ENCODE data around the gene EMID1. TPM values are rescaled to one million over a fixed set of nuclear protein-coding genes. Genes with fewer than 3 reads are reported as not detected.

The EMID1 gene
- total RNA-seq, 1 donor from 2014 or later = 0.64 TPM

DNA sequence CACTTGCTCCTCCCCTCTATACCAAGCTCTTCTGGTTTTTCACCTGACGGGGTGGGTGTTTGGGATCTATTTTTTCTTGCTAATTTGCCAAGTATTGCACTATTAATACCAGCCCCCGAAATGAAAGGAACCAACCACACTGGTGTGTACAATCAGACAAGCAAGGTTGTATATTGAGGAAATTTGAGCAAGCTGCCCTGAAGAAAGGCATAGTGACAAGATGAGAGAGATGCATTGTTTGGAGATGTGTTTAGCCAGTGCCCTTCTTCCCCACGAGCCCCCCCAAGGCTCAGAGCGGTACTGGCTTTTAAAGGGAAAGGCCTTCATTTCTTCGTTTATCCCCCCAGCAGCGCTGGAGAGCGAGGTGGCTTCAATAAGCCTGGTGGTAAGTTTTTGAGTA, 85.5 kb downstream of the EMID1 start:
- no peak for DNase-seq (ENCODE audit: low spot score in 2 of 2)
- H3K4me3 ChIP-seq = no peak overlapping the region
- H3K9me3 ChIP-seq = no peaks in the 10 kb centered on the region
- TF ChIP-seq CTCF (IDR thresholded peaks at IDR 0.05) = no peak
- H3K27ac ChIP-seq = no peak overlapping the region
- intact Hi-C loops (cut with DNase I) = no loop called here
- no peaks in the 10 kb centered on the region for H3K27me3 ChIP-seq
- H3K36me3 ChIP-seq = peaks cover 89 to 100% of the 10 kb centered on the region in 2 donors
- no peaks in the 10 kb centered on the region for H3K4me1 ChIP-seq

DNA sequence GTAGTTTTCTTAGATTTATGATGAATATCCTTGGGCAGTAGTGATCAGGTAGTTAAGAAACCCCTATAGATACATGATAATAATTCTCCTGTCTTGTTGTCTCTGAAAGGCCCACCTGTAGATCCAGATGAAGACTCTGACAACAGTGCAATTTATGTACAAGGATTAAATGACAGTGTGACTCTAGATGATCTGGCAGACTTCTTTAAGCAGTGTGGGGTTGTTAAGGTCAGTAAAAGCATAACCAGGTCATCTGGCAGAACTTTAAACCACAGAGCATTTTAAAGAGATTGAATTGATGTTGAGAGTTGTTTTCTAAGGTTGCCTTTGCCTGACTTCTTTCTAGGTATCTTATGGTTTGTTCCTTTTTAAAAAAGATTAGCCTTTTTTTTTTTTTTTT, 86.7 kb downstream of the EMID1 start:
- H3K4me3 ChIP-seq = no peak overlapping the region
- no peaks in the 10 kb centered on the region for H3K27me3 ChIP-seq
- H3K27ac ChIP-seq = no peak overlapping the region
- H3K4me1 ChIP-seq = no peaks in the 10 kb centered on the region
- DNase-seq (ENCODE audit: low spot score in 2 of 2) = no peak
- TF ChIP-seq CTCF (IDR thresholded peaks at IDR 0.05) = no peak
- intact Hi-C loops (cut with DNase I) = no loop called here
- H3K9me3 ChIP-seq = no peaks in the 10 kb centered on the region
- H3K36me3 ChIP-seq = peaks cover 91 to 100% of the 10 kb centered on the region in 2 donors

DNA sequence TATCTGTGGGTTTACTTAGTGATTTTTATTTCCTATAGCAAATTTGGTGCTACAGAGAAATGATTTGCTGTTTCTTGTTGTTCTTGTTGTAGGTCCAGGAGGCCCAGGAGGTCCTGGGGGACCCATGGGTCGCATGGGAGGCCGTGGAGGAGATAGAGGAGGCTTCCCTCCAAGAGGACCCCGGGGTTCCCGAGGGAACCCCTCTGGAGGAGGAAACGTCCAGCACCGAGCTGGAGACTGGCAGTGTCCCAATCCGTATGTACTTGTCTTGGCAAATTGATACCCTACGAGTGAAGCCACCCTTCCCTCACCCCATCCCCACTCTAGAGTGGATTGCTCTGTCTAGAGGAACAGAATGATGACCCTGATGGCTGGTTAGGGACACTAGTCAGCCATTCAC, 92.9 kb downstream of the EMID1 start:
- intact Hi-C loops (cut with DNase I) = no loop called here
- DNase-seq (ENCODE audit: low spot score in 2 of 2) = no peak
- Histone ChIP-seq H3K9me3 (no peaks in the 10 kb centered on the region), H3K27me3 (no peaks in the 10 kb centered on the region), H3K36me3 (peaks cover 73% of the 10 kb centered on the region in 2 donors), H3K4me1 (peaks cover 0 to 13% of the 10 kb centered on the region in 2 donors), H3K27ac (no peak overlapping the region), H3K4me3 (no peak overlapping the region)
- no peak for TF ChIP-seq CTCF (IDR thresholded peaks at IDR 0.05)

GRCh38 chr22:29299136-29299900, 93.6 kb downstream of the EMID1 start:
- Histone ChIP-seq H3K27ac (no peak overlapping the region), H3K4me1 (peaks cover 0 to 13% of the 10 kb centered on the region in 2 donors), H3K36me3 (peaks cover 66% of the 10 kb centered on the region in 2 donors), H3K9me3 (no peaks in the 10 kb centered on the region), H3K27me3 (no peaks in the 10 kb centered on the region), H3K4me3 (no peak overlapping the region)
- TF ChIP-seq CTCF (IDR thresholded peaks at IDR 0.05) = no peak
- DNase-seq (ENCODE audit: low spot score in 2 of 2) = no peak
- intact Hi-C loops (cut with DNase I) = no loop called here

- Histone ChIP-seq H3K4me1 (peaks cover 0 to 13% of the 10 kb centered on the region in 2 donors), H3K36me3 (peaks cover 55 to 56% of the 10 kb centered on the region in 2 donors), H3K4me3 (no peak overlapping the region), H3K27ac (no peak overlapping the region), H3K9me3 (no peaks in the 10 kb centered on the region), H3K27me3 (no peaks in the 10 kb centered on the region)
- no peak for DNase-seq (ENCODE audit: low spot score in 2 of 2)
- intact Hi-C loops (cut with DNase I) = no loop called here
- no peak for TF ChIP-seq CTCF (IDR thresholded peaks at IDR 0.05)
Observed at GRCh38 chr22:29300467-29300806, 94.7 kb downstream of the EMID1 start.
